Left renal cortex interstitium (tissue), 4 donors: ENCODE results near the gene PCBP3. TPM values are rescaled to one million over a fixed set of nuclear protein-coding genes. Genes with fewer than 3 reads are reported as not detected.

ENCODE experiments used
- DNase-seq, 4 donors: peaks; one replicate each; pipeline ENCODE4 v3.0.0-alpha.2; 2013; ENCODE audit warnings: low read depth in 4 of 4, low spot score in 2 of 4, missing footprints in 1 of 4
- polyA plus RNA-seq, 4 donors: library from polyadenylated mRNA; unstranded; fragments of 120-200 nt; gene quantifications; one replicate each; pipeline ENCODE4 v1.2.1, GENCODE V29; 2013; ENCODE audit not compliant: insufficient read length in 4 of 4

Gene PCBP3
- polyA plus RNA-seq, 4 donors: 1.1 to 2.0 (median 1.6) TPM

GRCh38 chr21:45774291-45774690 lies 130.8 kb downstream of the PCBP3 start:
- no peak for DNase-seq

- DNase-seq: no peak
Measured at GRCh38 chr21:45776971-45777370, 133.4 kb downstream of the PCBP3 start.

- DNase-seq: no peak
Measured at GRCh38 chr21:45778686-45779085, 135.2 kb downstream of the PCBP3 start.

GRCh38 chr21:45779226-45779625 lies 135.7 kb downstream of the PCBP3 start:
- DNase-seq: no peak

- no peak for DNase-seq
Measured at GRCh38 chr21:45780647-45781046, 137.1 kb downstream of the PCBP3 start.

GRCh38 chr21:45781741-45782140 lies 138.2 kb downstream of the PCBP3 start:
- DNase-seq: no peak

- DNase-seq: no peak
Measured at GRCh38 chr21:45786660-45787059, 143.1 kb downstream of the PCBP3 start.

- DNase-seq: no peak
Measured at GRCh38 chr21:45787371-45787770, 143.8 kb downstream of the PCBP3 start.

GRCh38 chr21:45788198-45788597 lies 144.7 kb downstream of the PCBP3 start:
- no peak for DNase-seq

- DNase-seq: no peak
Measured at GRCh38 chr21:45788637-45789506, 145.3 kb downstream of the PCBP3 start.

- DNase-seq: no peak
Measured at GRCh38 chr21:45790427-45790826, 146.9 kb downstream of the PCBP3 start.

- DNase-seq: no peak
Measured at GRCh38 chr21:45791562-45792418, 148.3 kb downstream of the PCBP3 start.

GRCh38 chr21:45792682-45793383 lies 149.3 kb downstream of the PCBP3 start:
- no peak for DNase-seq

GRCh38 chr21:45794027-45794426 lies 150.5 kb downstream of the PCBP3 start:
- DNase-seq: peak in 1 of 4 donors; percentile 63

GRCh38 chr21:45796003-45796402 lies 152.5 kb downstream of the PCBP3 start:
- no peak for DNase-seq

GRCh38 chr21:45797338-45797737 lies 153.8 kb downstream of the PCBP3 start:
- no peak for DNase-seq

- no peak for DNase-seq
Measured at GRCh38 chr21:45799765-45800338, 156.3 kb downstream of the PCBP3 start.

- no peak for DNase-seq
Measured at GRCh38 chr21:45800339-45801080, 157.0 kb downstream of the PCBP3 start.

- no peak for DNase-seq
Measured at GRCh38 chr21:45801129-45801964, 157.8 kb downstream of the PCBP3 start.
